SU-DHL-6 (cell line): Measurements from ENCODE around the gene CNGA4.

Experiments
- EZH2phosphoT487 ChIP-seq: fragments of 200-600 bp; sonication (generic), shearing (Covaris generic); conservative IDR thresholded peaks from 2 replicates; pipeline ENCODE4 v1.6.1; 2018; ENCODE audit warnings: mild to moderate bottlenecking, antibody characterized with exemption, low read length, moderate library complexity, mixed read lengths
- TF ChIP-seq, protein P1 (sequence below): fragments of 200-600 bp; sonication (generic); IDR thresholded peaks from one replicate; pipeline ENCODE4 v1.5.1; 2017; ENCODE audit warnings: antibody characterized with exemption, mild to moderate bottlenecking, low read length, moderate library complexity; ENCODE audit not compliant: insufficient read depth, poor library complexity, severe bottlenecking

DNA sequence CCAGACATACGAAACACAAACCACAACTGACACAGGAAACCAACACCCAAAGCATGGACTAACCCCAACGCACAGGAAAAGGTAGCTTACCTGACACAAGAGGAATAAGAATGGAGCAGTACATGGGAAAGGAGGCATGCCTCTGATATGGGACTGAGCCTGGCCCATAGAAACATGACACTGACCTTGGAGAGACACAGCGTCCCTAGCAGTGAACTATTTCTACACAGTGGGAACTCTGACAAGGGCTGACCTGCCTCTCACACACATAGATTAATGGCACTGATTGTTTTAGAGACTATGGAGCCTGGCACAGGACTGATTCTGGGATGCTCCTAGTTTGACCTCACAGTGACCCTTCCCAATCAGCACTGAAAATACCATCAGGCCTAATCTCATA lies 32.7 kb downstream of the CNGA4 start:
- TF ChIP-seq, protein P1, sequence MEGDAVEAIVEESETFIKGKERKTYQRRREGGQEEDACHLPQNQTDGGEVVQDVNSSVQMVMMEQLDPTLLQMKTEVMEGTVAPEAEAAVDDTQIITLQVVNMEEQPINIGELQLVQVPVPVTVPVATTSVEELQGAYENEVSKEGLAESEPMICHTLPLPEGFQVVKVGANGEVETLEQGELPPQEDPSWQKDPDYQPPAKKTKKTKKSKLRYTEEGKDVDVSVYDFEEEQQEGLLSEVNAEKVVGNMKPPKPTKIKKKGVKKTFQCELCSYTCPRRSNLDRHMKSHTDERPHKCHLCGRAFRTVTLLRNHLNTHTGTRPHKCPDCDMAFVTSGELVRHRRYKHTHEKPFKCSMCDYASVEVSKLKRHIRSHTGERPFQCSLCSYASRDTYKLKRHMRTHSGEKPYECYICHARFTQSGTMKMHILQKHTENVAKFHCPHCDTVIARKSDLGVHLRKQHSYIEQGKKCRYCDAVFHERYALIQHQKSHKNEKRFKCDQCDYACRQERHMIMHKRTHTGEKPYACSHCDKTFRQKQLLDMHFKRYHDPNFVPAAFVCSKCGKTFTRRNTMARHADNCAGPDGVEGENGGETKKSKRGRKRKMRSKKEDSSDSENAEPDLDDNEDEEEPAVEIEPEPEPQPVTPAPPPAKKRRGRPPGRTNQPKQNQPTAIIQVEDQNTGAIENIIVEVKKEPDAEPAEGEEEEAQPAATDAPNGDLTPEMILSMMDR: no peak
- TF ChIP-seq EZH2phosphoT487: no peak
